Right ventricle myocardium inferior (tissue), 1 donor: ENCODE data around the gene ATP6V0D1. TPM values are rescaled to one million over a fixed set of nuclear protein-coding genes. Genes with fewer than 3 reads are reported as not detected.
A peak's percentile ranks its signal among the peaks of the same experiment; 100 is the strongest.

Source experiments
- ATAC-seq: fragments of 200-7000 bp; cut with Tn5 transposase; one replicate; pipeline ENCODE4 v1.9.1; 2020; ENCODE audit warnings: mild to moderate bottlenecking, moderate library complexity
- DNase-seq: peaks from one replicate; pipeline ENCODE4 v3.0.0; 2021; ENCODE audit errors: missing footprints
- intact Hi-C: fragments of 100-400 bp; cut with DNase I; formaldehyde crosslinking; loops from one replicate; pipeline ENCODE4 v1.11.0; 2022
- total RNA-seq: library from RNA; stranded (reverse); fragmentation: NEBNext Ultra II Directional; extraction: Animal tissue kit (Norgen Biotek cat#: 25700); gene quantifications from one replicate; pipeline ENCODE4 v1.2.1, GENCODE V29; 2021
- donor health status: DM: no; HTN: yes; CAD: no; lungs with severe emphysema.

ATP6V0D1 gene
- total RNA-seq, 1 donor from 2014 or later = 67.7 TPM

GRCh38 chr16:67470359-67470758 lies 10.6 kb downstream of the ATP6V0D1 start:
- ATAC-seq (peak; percentile 93), DNase-seq (peak; percentile 93)
- intact Hi-C loops = no loop called here

GRCh38 chr16:67468731-67469130 lies 12.2 kb downstream of the ATP6V0D1 start:
- ATAC-seq = no peak
- intact Hi-C loops = no loop called here
- no peak for DNase-seq

GRCh38 chr16:67466581-67466980 lies 14.4 kb downstream of the ATP6V0D1 start:
- ATAC-seq (no peak), DNase-seq (no peak)
- intact Hi-C loops = loop anchor here (2.0 kb wide), 1 partner anchor 38 kb away; no protein-coding TSS in a partner anchor

- DNase-seq (no peak), ATAC-seq (no peak)
- intact Hi-C loops = no loop called here
These were observed 16.4 kb downstream of the ATP6V0D1 start for GRCh38 chr16:67464565-67464964.

- DNase-seq (no peak), ATAC-seq (no peak)
- intact Hi-C loops = no loop called here
These were observed 17.3 kb downstream of the ATP6V0D1 start for GRCh38 chr16:67463691-67464090.

- intact Hi-C loops = no loop called here
These were observed 17.9 kb downstream of the ATP6V0D1 start for GRCh38 chr16:67463059-67463458.

GRCh38 chr16:67462279-67462655 lies 18.7 kb downstream of the ATP6V0D1 start:
- no peak for ATAC-seq
- intact Hi-C loops = no loop called here
- DNase-seq = peak; percentile 0

More at GRCh38 chr16:67463059-67463458, 17.9 kb downstream of the ATP6V0D1 start:
- no peak for ATAC-seq
- no peak for DNase-seq

GRCh38 chr16:67461600-67462278 lies 19.2 kb downstream of the ATP6V0D1 start:
- peak; percentile 47 for DNase-seq

GRCh38 chr16:67460961-67461360 lies 20.0 kb downstream of the ATP6V0D1 start:
- no peak for DNase-seq
- no peak for ATAC-seq
- intact Hi-C loops = no loop called here

More at GRCh38 chr16:67461600-67462278, 19.2 kb downstream of the ATP6V0D1 start:
- ATAC-seq = no peak
- intact Hi-C loops = no loop called here

GRCh38 chr16:67460168-67460567 lies 20.8 kb downstream of the ATP6V0D1 start:
- ATAC-seq (peak; percentile 29), DNase-seq (peak; percentile 59)
- intact Hi-C loops = no loop called here

- intact Hi-C loops = no loop called here
- peak; percentile 82 for DNase-seq
These were observed 21.2 kb downstream of the ATP6V0D1 start for GRCh38 chr16:67459861-67460150.

GRCh38 chr16:67459066-67459860 lies 21.7 kb downstream of the ATP6V0D1 start:
- DNase-seq (peak; percentile 76), ATAC-seq (peak; percentile 55)
- intact Hi-C loops = no loop called here

More at GRCh38 chr16:67459861-67460150, 21.2 kb downstream of the ATP6V0D1 start:
- ATAC-seq = peak; percentile 62

- intact Hi-C loops = no loop called here
- DNase-seq = peak; percentile 61
- ATAC-seq = peak; percentile 31
These were observed 22.8 kb downstream of the ATP6V0D1 start for GRCh38 chr16:67458121-67458641.

GRCh38 chr16:67457611-67458010 lies 23.3 kb downstream of the ATP6V0D1 start:
- peak; percentile 57 for DNase-seq
- intact Hi-C loops = no loop called here
- no peak for ATAC-seq

GRCh38 chr16:67456391-67457081 lies 24.4 kb downstream of the ATP6V0D1 start:
- intact Hi-C loops = no loop called here
- peak; percentile 38 for ATAC-seq
- peak; percentile 82 for DNase-seq

GRCh38 chr16:67454852-67455251 lies 26.1 kb downstream of the ATP6V0D1 start:
- no peak for ATAC-seq
- DNase-seq = peak; percentile 23
- intact Hi-C loops = no loop called here

- no peak for ATAC-seq
- intact Hi-C loops = no loop called here
- no peak for DNase-seq
These were observed 26.9 kb downstream of the ATP6V0D1 start for GRCh38 chr16:67454104-67454503.

GRCh38 chr16:67451704-67452435 lies 29.1 kb downstream of the ATP6V0D1 start:
- intact Hi-C loops = no loop called here
- DNase-seq = peak; percentile 68
- ATAC-seq = peak; percentile 51
